Neural cell (in vitro differentiated cells): Measurements from ENCODE around the gene TPD52L1. TPM values are rescaled to one million over a fixed set of nuclear protein-coding genes. Genes with fewer than 3 reads are reported as not detected.

Source experiments
- H2AFZ ChIP-seq: fragments of 200-600, 300-800 bp; sonication (generic), shearing (Covaris generic); 2 replicates; pipeline ENCODE4 v1.6.0; 2014; ENCODE audit warnings: low read depth, mild to moderate bottlenecking, antibody characterized with exemption, low read length, moderate library complexity
- H3F3A ChIP-seq: fragments of 200-600 bp; shearing (Covaris generic); 2 replicates; pipeline ENCODE4 v1.6.1; 2016; ENCODE audit warnings: mild to moderate bottlenecking, moderate library complexity, mixed read lengths, antibody characterized with exemption, low read length; ENCODE audit not compliant: insufficient read depth, poor library complexity, severe bottlenecking
- H3K27ac ChIP-seq: fragments of 200-600, 300-800 bp; sonication (generic), shearing (Covaris generic); 2 replicates; pipeline ENCODE4 v1.5.1; 2014; ENCODE audit warnings: mild to moderate bottlenecking, low read length, moderate library complexity
- H3K27me3 ChIP-seq: fragments of 300-800, 200-600 bp; sonication (generic), shearing (Covaris generic); 2 replicates; pipeline ENCODE4 v1.6.0; 2014; ENCODE audit warnings: mild to moderate bottlenecking, low read depth, low read length, moderate library complexity; ENCODE audit not compliant: insufficient read depth
- H3K36me3 ChIP-seq: fragments of 300-800, 200-600 bp; sonication (generic), shearing (Covaris generic); 2 replicates; pipeline ENCODE4 v1.5.1; 2014; ENCODE audit warnings: mild to moderate bottlenecking, antibody characterized with exemption, low read length, moderate library complexity; ENCODE audit not compliant: insufficient read depth
- H3K4me2 ChIP-seq: fragments of 300-800, 200-600 bp; sonication (generic), shearing (Covaris generic); 2 replicates; pipeline ENCODE4 v1.6.0; 2014; ENCODE audit warnings: mild to moderate bottlenecking, low read length
- H3K4me3 ChIP-seq: fragments of 300-800, 200-600 bp; sonication (generic), shearing (Covaris generic); 2 replicates; pipeline ENCODE4 v1.5.1; 2014; ENCODE audit warnings: mild to moderate bottlenecking, low read length, moderate library complexity
- H3K79me2 ChIP-seq: fragments of 200-600 bp; shearing (Covaris generic); replicated peaks from 2 replicates; pipeline ENCODE4 v1.6.0; 2014; ENCODE audit warnings: mild to moderate bottlenecking, low read length, moderate library complexity; ENCODE audit not compliant: insufficient read depth
- H3K9ac ChIP-seq: fragments of 300-800, 200-600 bp; sonication (generic), shearing (Covaris generic); 2 replicates; pipeline ENCODE4 v1.6.1; 2016; ENCODE audit warnings: mild to moderate bottlenecking, low read length, mixed read lengths
- H3K9me2 ChIP-seq: fragments of 200-600 bp; shearing (Covaris generic); 2 replicates; pipeline ENCODE4 v1.6.1; 2016; ENCODE audit warnings: mild to moderate bottlenecking, low read length, mixed read lengths; ENCODE audit not compliant: insufficient read depth
- H3K9me3 ChIP-seq: fragments of 200-600, 300-800 bp; sonication (generic), shearing (Covaris generic); 2 replicates; pipeline ENCODE4 v1.6.1; 2016; ENCODE audit warnings: mild to moderate bottlenecking, mixed run types, low read length, moderate library complexity, mixed read lengths
- H4K20me1 ChIP-seq: fragments of 200-600 bp; shearing (Covaris generic); 2 replicates; pipeline ENCODE4 v1.6.1; 2016; ENCODE audit warnings: mild to moderate bottlenecking, mixed run types; ENCODE audit not compliant: insufficient read depth
- EP300 ChIP-seq: fragments of 450-650 bp; conservative IDR thresholded peaks from 2 replicates; pipeline ENCODE4 v1.6.1; 2014; ENCODE audit warnings: antibody characterized with exemption, mild to moderate bottlenecking, moderate library complexity; ENCODE audit not compliant: poor library complexity, severe bottlenecking
- EZH2 ChIP-seq: fragments of 200-600, 300-800 bp; shearing (Covaris generic), sonication (generic); IDR thresholded peaks from 2 replicates; pipeline ENCODE4 v1.6.1; 2014; ENCODE audit warnings: antibody characterized with exemption, low read length, borderline replicate concordance, mild to moderate bottlenecking; ENCODE audit not compliant: insufficient read depth, poor library complexity, severe bottlenecking
- MXI1 ChIP-seq: fragments of 450-650 bp; conservative IDR thresholded peaks from 2 replicates; pipeline ENCODE4 v1.6.1; 2014; ENCODE audit warnings: antibody characterized with exemption, mild to moderate bottlenecking; ENCODE audit not compliant: poor library complexity, severe bottlenecking
- POLR2AphosphoS5 ChIP-seq: IDR thresholded peaks from 2 replicates; pipeline ENCODE4 v1.6.1; 2012
- RAD21 ChIP-seq: fragments of 450-650 bp; conservative IDR thresholded peaks from 2 replicates; pipeline ENCODE4 v1.6.1; 2014; ENCODE audit warnings: antibody characterized with exemption, mild to moderate bottlenecking, moderate library complexity
- REST ChIP-seq: IDR thresholded peaks from 2 replicates; pipeline ENCODE4 v1.6.1; 2012; ENCODE audit warnings: borderline replicate concordance
- SMC3 ChIP-seq: fragments of 450-650 bp; conservative IDR thresholded peaks from 2 replicates; pipeline ENCODE4 v1.6.1; 2014; ENCODE audit warnings: antibody characterized with exemption, mild to moderate bottlenecking, moderate library complexity; ENCODE audit not compliant: poor library complexity
- TAF1 ChIP-seq: IDR thresholded peaks from 2 replicates; pipeline ENCODE4 v1.6.1; 2012; ENCODE audit warnings: low read depth
- polyA plus RNA-seq: library from polyadenylated mRNA; depleted of rRNA; stranded (reverse); fragments of >200 nt; gene quantifications from 2 replicates; pipeline ENCODE4 v1.2.3, GENCODE V29; 2014
- TF ChIP-seq, protein P1 (sequence below): fragments of 450-650 bp; IDR thresholded peaks from 2 replicates; pipeline ENCODE4 v1.5.1; 2014; ENCODE audit warnings: antibody characterized with exemption, mild to moderate bottlenecking, moderate library complexity; ENCODE audit not compliant: poor library complexity, severe bottlenecking

Gene TPD52L1
- polyA plus RNA-seq, 1 donor from 2014 or later, result 8.9 TPM

GRCh38 chr6:125182237-125183008 lies 28.9 kb downstream of the TPD52L1 start:
- Histone ChIP-seq H3K4me3 (no peak overlapping the region), H4K20me1 (no peaks in the 10 kb centered on the region), H3K4me2 (no peak overlapping the region), H3K27ac (no peak overlapping the region), H2AFZ (no peak overlapping the region), H3K79me2 (no peaks in the 10 kb centered on the region), H3K9ac (no peak overlapping the region), H3K9me2 (no peaks in the 10 kb centered on the region), H3K36me3 (no peaks in the 10 kb centered on the region), H3F3A (no peaks in the 10 kb centered on the region), H3K27me3 (no peaks in the 10 kb centered on the region), H3K9me3 (no peaks in the 10 kb centered on the region)
- TF ChIP-seq RAD21, result no peak
- no peak for TF ChIP-seq TAF1
- no peak for TF ChIP-seq SMC3
- no peak for TF ChIP-seq MXI1
- TF ChIP-seq, protein P1, sequence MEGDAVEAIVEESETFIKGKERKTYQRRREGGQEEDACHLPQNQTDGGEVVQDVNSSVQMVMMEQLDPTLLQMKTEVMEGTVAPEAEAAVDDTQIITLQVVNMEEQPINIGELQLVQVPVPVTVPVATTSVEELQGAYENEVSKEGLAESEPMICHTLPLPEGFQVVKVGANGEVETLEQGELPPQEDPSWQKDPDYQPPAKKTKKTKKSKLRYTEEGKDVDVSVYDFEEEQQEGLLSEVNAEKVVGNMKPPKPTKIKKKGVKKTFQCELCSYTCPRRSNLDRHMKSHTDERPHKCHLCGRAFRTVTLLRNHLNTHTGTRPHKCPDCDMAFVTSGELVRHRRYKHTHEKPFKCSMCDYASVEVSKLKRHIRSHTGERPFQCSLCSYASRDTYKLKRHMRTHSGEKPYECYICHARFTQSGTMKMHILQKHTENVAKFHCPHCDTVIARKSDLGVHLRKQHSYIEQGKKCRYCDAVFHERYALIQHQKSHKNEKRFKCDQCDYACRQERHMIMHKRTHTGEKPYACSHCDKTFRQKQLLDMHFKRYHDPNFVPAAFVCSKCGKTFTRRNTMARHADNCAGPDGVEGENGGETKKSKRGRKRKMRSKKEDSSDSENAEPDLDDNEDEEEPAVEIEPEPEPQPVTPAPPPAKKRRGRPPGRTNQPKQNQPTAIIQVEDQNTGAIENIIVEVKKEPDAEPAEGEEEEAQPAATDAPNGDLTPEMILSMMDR, result no peak
- no peak for TF ChIP-seq POLR2AphosphoS5
- TF ChIP-seq EP300, result no peak
- no peak for TF ChIP-seq REST
- TF ChIP-seq EZH2, result no peak

DNA sequence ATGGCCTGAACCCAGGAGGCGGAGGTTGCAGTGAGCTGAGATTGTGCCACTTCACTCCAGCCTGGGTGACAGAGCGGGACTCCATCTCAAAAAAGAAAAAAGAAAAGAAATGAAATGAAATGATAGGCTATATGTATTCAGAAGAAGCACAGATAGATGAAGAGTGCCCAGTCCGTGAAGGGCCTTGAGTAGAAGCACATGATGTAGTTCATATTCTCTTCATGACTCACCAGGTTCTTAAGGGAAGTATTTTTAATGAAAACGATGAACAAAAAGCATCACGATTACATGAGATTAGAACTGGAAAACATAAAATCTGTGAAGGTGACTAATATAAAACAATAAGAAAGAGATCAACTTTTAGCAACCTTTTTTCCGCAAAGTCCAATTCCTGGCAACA lies 29.8 kb downstream of the TPD52L1 start:
- TF ChIP-seq, protein P1, result no peak
- TF ChIP-seq POLR2AphosphoS5 (no peak), REST (no peak)
- no peaks in the 10 kb centered on the region for H3K27me3 ChIP-seq
- no peaks in the 10 kb centered on the region for H3K9me3 ChIP-seq
- no peaks in the 10 kb centered on the region for H3F3A ChIP-seq
- no peaks in the 10 kb centered on the region for H3K9me2 ChIP-seq
- H3K79me2 ChIP-seq, result no peaks in the 10 kb centered on the region
- H3K27ac ChIP-seq, result no peak overlapping the region
- H2AFZ ChIP-seq, result no peak overlapping the region
- no peak overlapping the region for H3K9ac ChIP-seq
- no peak overlapping the region for H3K4me2 ChIP-seq
- no peak overlapping the region for H3K4me3 ChIP-seq
- H4K20me1 ChIP-seq, result no peaks in the 10 kb centered on the region
- no peaks in the 10 kb centered on the region for H3K36me3 ChIP-seq
